NB4 (cell line): ENCODE measurements around the gene SLC39A8.
A peak's percentile ranks its signal among the peaks of the same experiment; 100 is the strongest.

Experiments used
- DNase-seq: peaks from one replicate; pipeline ENCODE4 v3.0.0; 2010; ENCODE audit warnings: low read depth
- H3K4me3 ChIP-seq: one replicate; pipeline ENCODE4 v1.5.1; 2011; ENCODE audit warnings: mild to moderate bottlenecking, low read depth, low read length, moderate library complexity
- MYC ChIP-seq: IDR thresholded peaks from 2 replicates; pipeline ENCODE4 v1.6.1; 2011; ENCODE audit warnings: low read depth, low read length
- POLR2A ChIP-seq: IDR thresholded peaks from 2 replicates; pipeline ENCODE4 v1.6.1; 2011; ENCODE audit warnings: mild to moderate bottlenecking; ENCODE audit not compliant: insufficient read length; ENCODE audit errors: extremely low read depth
- TF ChIP-seq, protein P1 (sequence below): IDR thresholded peaks from one replicate; pipeline ENCODE4 v1.5.1; 2012; ENCODE audit warnings: low read depth, low read length
- TF ChIP-seq, protein P2 (sequence below): IDR thresholded peaks from 2 replicates; pipeline ENCODE4 v1.6.1; 2011; ENCODE audit warnings: low read depth, low read length

The SLC39A8 gene

GRCh38 chr4:102343964-102344519, 1.2 kb downstream of the SLC39A8 start:
- TF ChIP-seq MYC, result peak; percentile 32; the same call in 1 of the 2 replicates
- TF ChIP-seq, protein P1, sequence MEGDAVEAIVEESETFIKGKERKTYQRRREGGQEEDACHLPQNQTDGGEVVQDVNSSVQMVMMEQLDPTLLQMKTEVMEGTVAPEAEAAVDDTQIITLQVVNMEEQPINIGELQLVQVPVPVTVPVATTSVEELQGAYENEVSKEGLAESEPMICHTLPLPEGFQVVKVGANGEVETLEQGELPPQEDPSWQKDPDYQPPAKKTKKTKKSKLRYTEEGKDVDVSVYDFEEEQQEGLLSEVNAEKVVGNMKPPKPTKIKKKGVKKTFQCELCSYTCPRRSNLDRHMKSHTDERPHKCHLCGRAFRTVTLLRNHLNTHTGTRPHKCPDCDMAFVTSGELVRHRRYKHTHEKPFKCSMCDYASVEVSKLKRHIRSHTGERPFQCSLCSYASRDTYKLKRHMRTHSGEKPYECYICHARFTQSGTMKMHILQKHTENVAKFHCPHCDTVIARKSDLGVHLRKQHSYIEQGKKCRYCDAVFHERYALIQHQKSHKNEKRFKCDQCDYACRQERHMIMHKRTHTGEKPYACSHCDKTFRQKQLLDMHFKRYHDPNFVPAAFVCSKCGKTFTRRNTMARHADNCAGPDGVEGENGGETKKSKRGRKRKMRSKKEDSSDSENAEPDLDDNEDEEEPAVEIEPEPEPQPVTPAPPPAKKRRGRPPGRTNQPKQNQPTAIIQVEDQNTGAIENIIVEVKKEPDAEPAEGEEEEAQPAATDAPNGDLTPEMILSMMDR, result no peak
- DNase-seq, result peak; percentile 56

DNA sequence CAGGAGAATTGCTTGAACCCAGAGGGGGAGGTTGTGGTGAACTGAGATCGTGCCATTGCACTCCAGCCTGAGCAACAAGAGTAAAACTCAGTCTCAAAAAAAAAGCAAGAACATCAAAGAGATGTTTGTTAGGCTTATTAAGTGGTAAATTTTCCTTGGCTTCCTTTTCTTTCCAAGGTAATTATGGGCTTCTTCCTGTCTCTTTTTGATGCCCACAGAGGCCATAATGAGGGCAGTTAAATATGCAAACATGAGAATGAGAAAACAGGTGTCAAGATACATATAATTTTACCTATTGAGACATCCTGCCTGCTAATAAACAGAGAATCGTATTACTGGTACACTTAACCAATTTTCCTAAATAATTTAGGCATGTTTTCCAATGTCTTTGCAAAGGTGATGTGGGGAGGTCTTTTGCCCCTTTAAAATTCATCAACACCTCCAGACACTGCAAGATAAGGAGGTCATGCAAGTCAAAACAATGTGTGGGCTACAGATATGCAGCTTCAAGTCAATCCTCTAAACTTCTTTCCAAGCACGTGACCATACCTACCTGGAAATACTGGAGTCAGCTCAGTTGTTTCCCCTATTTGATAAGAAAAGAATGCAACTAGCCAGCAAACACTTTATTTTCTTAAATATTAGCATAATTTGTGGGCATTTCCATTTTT, 2.7 kb downstream of the SLC39A8 start:
- peak overlapping the region; percentile 82 for H3K4me3 ChIP-seq
- DNase-seq, result no peak
- TF ChIP-seq MYC, result no peak
- TF ChIP-seq POLR2A, result no peak
- TF ChIP-seq, protein P2, sequence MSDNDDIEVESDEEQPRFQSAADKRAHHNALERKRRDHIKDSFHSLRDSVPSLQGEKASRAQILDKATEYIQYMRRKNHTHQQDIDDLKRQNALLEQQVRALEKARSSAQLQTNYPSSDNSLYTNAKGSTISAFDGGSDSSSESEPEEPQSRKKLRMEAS, result no peak
- TF ChIP-seq, protein P1, result no peak

More at GRCh38 chr4:102343964-102344519, 1.2 kb downstream of the SLC39A8 start:
- peak overlapping the region; percentile 82 for H3K4me3 ChIP-seq

- peak overlapping the region; percentile 82 for H3K4me3 ChIP-seq
Observed at GRCh38 chr4:102341201-102341600, 4.1 kb downstream of the SLC39A8 start.

DNA sequence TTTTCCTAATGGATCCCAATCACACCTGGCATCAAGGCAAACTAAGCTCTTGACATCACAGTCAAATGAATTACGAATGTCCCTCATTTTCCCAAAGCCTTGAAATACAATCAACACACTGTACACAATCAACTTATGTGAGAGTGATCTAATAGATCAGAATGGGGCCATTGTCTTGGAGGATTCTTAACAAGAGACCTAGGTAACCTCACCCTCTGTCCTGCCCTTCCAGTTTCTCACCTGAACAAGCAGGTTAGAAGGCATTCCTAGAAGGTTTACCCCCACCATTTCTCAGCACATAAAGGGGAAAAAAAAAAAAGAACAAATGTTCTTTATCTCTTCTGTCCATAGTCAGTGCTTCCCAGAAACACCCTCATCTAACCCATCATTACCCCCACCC, 6.3 kb downstream of the SLC39A8 start:
- TF ChIP-seq, protein P2, result no peak
- TF ChIP-seq MYC (no peak), POLR2A (no peak)
- TF ChIP-seq, protein P1, result no peak
- no peak for DNase-seq
- no peak overlapping the region for H3K4me3 ChIP-seq

More at GRCh38 chr4:102341201-102341600, 4.1 kb downstream of the SLC39A8 start:
- DNase-seq, result no peak
- TF ChIP-seq, protein P1, result no peak

GRCh38 chr4:102338405-102338804, 6.9 kb downstream of the SLC39A8 start:
- H3K4me3 ChIP-seq, result no peak overlapping the region
- peak; percentile 10 for DNase-seq
- TF ChIP-seq POLR2A (no peak), MYC (no peak)
- TF ChIP-seq, protein P1, result no peak
- TF ChIP-seq, protein P2, result no peak

DNA sequence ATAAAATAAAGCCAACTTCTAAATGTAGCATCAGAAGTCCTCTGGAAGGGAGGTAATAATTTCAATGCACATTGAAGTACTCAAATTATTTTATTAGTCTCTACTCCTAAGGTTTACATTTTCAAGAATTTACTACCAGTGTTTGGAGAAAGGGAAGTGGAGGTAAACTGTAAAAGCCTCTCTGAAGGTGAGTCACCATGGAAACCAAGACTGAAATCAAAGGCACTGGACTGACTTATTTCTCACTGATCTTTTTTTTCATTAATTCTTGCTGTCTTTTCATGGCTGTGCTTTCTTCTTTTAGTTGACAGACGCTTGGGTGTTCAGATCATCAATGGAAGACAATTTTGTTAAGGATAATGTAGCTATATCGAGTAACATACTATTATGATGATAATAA, 9.7 kb downstream of the SLC39A8 start:
- no peak overlapping the region for H3K4me3 ChIP-seq
- TF ChIP-seq POLR2A, result no peak
- TF ChIP-seq, protein P2, result no peak
- TF ChIP-seq, protein P1, result no peak
- no peak for TF ChIP-seq MYC
- DNase-seq, result no peak
